AG04450 (cell line): Measurements from ENCODE around the gene PIKFYVE. TPM values are rescaled to one million over a fixed set of nuclear protein-coding genes. Genes with fewer than 3 reads are reported as not detected.
A peak's percentile ranks its signal among the peaks of the same experiment; 100 is the strongest.
"Not testable (repeated sequence)": the region's sequence is repeated elsewhere in the genome, so short reads cannot be mapped to it uniquely, and the experiment has no call there.

ENCODE experiments used
- CTCF ChIA-PET: fragments of 300-600, 350-600 bp; formaldehyde crosslinking; extraction: SDS; loops from one replicate; lab custom pipeline; 2022; ENCODE audit warnings: antibody characterized with exemption, inconsistent platforms; lab: Charles Lee
- POLR2A ChIA-PET: fragments of 350-600 bp; formaldehyde crosslinking; extraction: SDS; loops from one replicate; lab custom pipeline; 2021; ENCODE audit warnings: antibody characterized with exemption, inconsistent platforms; lab: Yijun Ruan, JAX
- DNase-seq: peaks from one replicate; pipeline ENCODE4 v3.0.0-alpha.2; 2011; ENCODE audit warnings: low read depth, low spot score
- H3K27ac ChIP-seq: one replicate; pipeline ENCODE4 v1.5.1; 2012; ENCODE audit warnings: low read depth, low read length, control low read depth
- H3K27me3 ChIP-seq: one replicate; pipeline ENCODE4 v1.6.0; 2012; ENCODE audit warnings: low read length; ENCODE audit not compliant: control insufficient read depth, insufficient read depth
- H3K4me3 ChIP-seq: 2 replicates; pipeline ENCODE4 v1.5.1; 2011; ENCODE audit warnings: mild to moderate bottlenecking, low read depth, low read length, control low read depth
- H3K9me3 ChIP-seq: 2 replicates; pipeline ENCODE4 v1.5.1; 2012; ENCODE audit warnings: low read length; ENCODE audit not compliant: control insufficient read depth, insufficient read depth
- CTCF ChIP-seq: IDR thresholded peaks from 2 replicates; pipeline ENCODE4 v1.5.1; 2011; ENCODE audit warnings: low read depth, low read length, control low read depth, inconsistent platforms
- polyA plus RNA-seq: library from polyadenylated mRNA; depleted of rRNA; stranded (reverse); fragments of >200 nt; gene quantifications from 2 replicates; pipeline ENCODE4 v1.2.3, GENCODE V29; 2011

Gene PIKFYVE
- polyA plus RNA-seq, 1 experiment, result 23.8 TPM

GRCh38 chr2:208265371-208265800 is 669 bp upstream of the PIKFYVE start:
- H3K9me3 ChIP-seq, result no peaks in the 10 kb centered on the region
- TF ChIP-seq CTCF, result no peak
- H3K27ac ChIP-seq, result peak overlapping the region; percentile 82
- ChIA-PET POLR2A (interaction anchor here (0.5 to 1.8 kb wide), 4 partner anchors 9 to 736 kb away, joined by 3 to 25 read pairs (median 5); partner anchors contain the start of genes CREB1 and IDH1), CTCF (interaction anchor here (0.6 to 5.9 kb wide), 3 partner anchors 11 to 90 kb away, joined by 4 to 57 read pairs (median 11); partner anchors contain the start of gene IDH1)
- no peak for DNase-seq
- H3K27me3 ChIP-seq, result no peaks in the 10 kb centered on the region
- H3K4me3 ChIP-seq, result peak overlapping the region; percentile 91

- CTCF ChIA-PET, result interaction anchor here (3.1 to 5.9 kb wide), 2 partner anchors 12 to 91 kb away, joined by 11 to 57 read pairs; partner anchors contain the start of gene IDH1
- DNase-seq, result no peak
Observed at GRCh38 chr2:208266553-208266893, 468 bp downstream of the PIKFYVE start.

GRCh38 chr2:208266936-208267335 is 881 bp downstream of the PIKFYVE start:
- Histone ChIP-seq H3K9me3 (no peaks in the 10 kb centered on the region), H3K27ac (peak overlapping the region; percentile 92), H3K4me3 (peak overlapping the region; percentile 91), H3K27me3 (no peaks in the 10 kb centered on the region)
- ChIA-PET POLR2A (interaction anchor here (0.6 to 1.8 kb wide), 4 partner anchors 12 to 556 kb away, joined by 3 to 25 read pairs (median 8); partner anchors contain the start of genes CCNYL1 and IDH1), CTCF (interaction anchor here (3.1 to 5.9 kb wide), 2 partner anchors 13 to 91 kb away, joined by 11 to 57 read pairs; partner anchors contain the start of gene IDH1)
- TF ChIP-seq CTCF, result no peak
- no peak for DNase-seq

More at GRCh38 chr2:208266553-208266893, 468 bp downstream of the PIKFYVE start:
- Histone ChIP-seq H3K27me3 (no peaks in the 10 kb centered on the region), H3K4me3 (peak overlapping the region; percentile 91), H3K27ac (peak overlapping the region; percentile 92), H3K9me3 (no peaks in the 10 kb centered on the region)
- POLR2A ChIA-PET, result interaction anchor here (0.6 to 1.8 kb wide), 5 partner anchors 10 to 555 kb away, joined by 3 to 25 read pairs (median 6); partner anchors contain the start of genes CCNYL1 and IDH1
- TF ChIP-seq CTCF, result no peak

- not testable (repeated sequence) for DNase-seq, H3K27me3 ChIP-seq, H3K9me3 ChIP-seq, H3K27ac ChIP-seq
- ChIA-PET CTCF (interaction anchor here (0.5 to 5.9 kb wide), 5 partner anchors 13 to 92 kb away, joined by 3 to 57 read pairs (median 11); partner anchors contain the start of gene IDH1), POLR2A (interaction anchor here (0.6 to 1.8 kb wide), 3 partner anchors 13 to 885 kb away, joined by 3 to 25 read pairs (median 7); partner anchors contain the start of gene IDH1)
- peak overlapping the region; percentile 91 for H3K4me3 ChIP-seq
Observed at GRCh38 chr2:208267526-208267925, 1.5 kb downstream of the PIKFYVE start.

GRCh38 chr2:208268156-208268952 is 2.3 kb downstream of the PIKFYVE start:
- POLR2A ChIA-PET, result interaction anchor here (0.6 kb wide), 1 partner anchor 886 kb away, joined by 3 read pairs; no protein-coding TSS in a partner anchor
- no peaks in the 10 kb centered on the region for H3K27me3 ChIP-seq
- H3K9me3 ChIP-seq, result no peaks in the 10 kb centered on the region
- H3K4me3 ChIP-seq, result peak overlapping the region; percentile 91; the same call in 1 of the 2 replicates
- no peak overlapping the region for H3K27ac ChIP-seq
- TF ChIP-seq CTCF, result no peak
- CTCF ChIA-PET, result interaction anchor here (0.5 to 5.9 kb wide), 7 partner anchors 14 to 1486 kb away, joined by 3 to 57 read pairs (median 5); partner anchors contain the start of gene IDH1
- DNase-seq, result no peak
